Peyer's patch (tissue), 4 donors: ENCODE measurements around the gene SNTG2. TPM values are rescaled to one million over a fixed set of nuclear protein-coding genes. Genes with fewer than 3 reads are reported as not detected.

Source experiments
- DNase-seq, 3 donors: peaks; one replicate each; pipeline ENCODE4 v3.0.0-alpha.2; 2017 to 2019
- H3K27ac ChIP-seq, 4 donors: fragments of 200-600 bp; sonication (generic); one replicate each; pipeline ENCODE4 v1.5.1; 2016 to 2019
- H3K27me3 ChIP-seq, 2 donors: fragments of 200-600 bp; sonication (generic); one replicate each; pipeline ENCODE4 v1.5.1; 2019
- H3K36me3 ChIP-seq, 3 donors: fragments of 200-600 bp; sonication (generic); one replicate each; pipeline ENCODE4 v1.5.1; 2016 to 2019
- H3K4me1 ChIP-seq, 4 donors: fragments of 200-600 bp; sonication (generic); one replicate each; pipeline ENCODE4 v1.5.1; 2016 to 2019
- H3K4me3 ChIP-seq, 4 donors: fragments of 200-600 bp; sonication (generic); 1 replicate in 3 of 4; 2 replicates in 1 of 4; pipeline ENCODE4 v1.5.1; 2016 to 2019; ENCODE audit warnings: mild to moderate bottlenecking in 1 of 4
- H3K9me3 ChIP-seq, 4 donors: fragments of 200-600 bp; sonication (generic); one replicate each; pipeline ENCODE4 v1.5.1; 2016 to 2019; ENCODE audit warnings: mild to moderate bottlenecking in 1 of 4
- CTCF ChIP-seq, 6 experiments: fragments of 450-650 bp in 4 of 6; fragments of 200-600 bp in 2 of 6; sonication (generic) in 1 of 6; IDR thresholded peaks; one replicate each; pipeline ENCODE4 v1.5.1; 2017 to 2019; ENCODE audit warnings: antibody characterized with exemption in 6 of 6, mild to moderate bottlenecking in 3 of 6, moderate library complexity in 1 of 6
- POLR2A ChIP-seq, 2 donors: fragments of 450-650 bp; IDR thresholded peaks; one replicate each; pipeline ENCODE4 v1.5.1; 2017; ENCODE audit warnings: antibody characterized with exemption in 2 of 2, mild to moderate bottlenecking in 2 of 2, moderate library complexity in 2 of 2
- total RNA-seq, 4 donors: library from RNA; depleted of rRNA; stranded (reverse); fragments of >200 nt; gene quantifications; one replicate each; pipeline ENCODE4 v1.1.0, GENCODE V29; 2016

Gene SNTG2
- total RNA-seq, 4 donors from 2014 or later = 1.8 to 65.2 (median 3.9) TPM

DNA sequence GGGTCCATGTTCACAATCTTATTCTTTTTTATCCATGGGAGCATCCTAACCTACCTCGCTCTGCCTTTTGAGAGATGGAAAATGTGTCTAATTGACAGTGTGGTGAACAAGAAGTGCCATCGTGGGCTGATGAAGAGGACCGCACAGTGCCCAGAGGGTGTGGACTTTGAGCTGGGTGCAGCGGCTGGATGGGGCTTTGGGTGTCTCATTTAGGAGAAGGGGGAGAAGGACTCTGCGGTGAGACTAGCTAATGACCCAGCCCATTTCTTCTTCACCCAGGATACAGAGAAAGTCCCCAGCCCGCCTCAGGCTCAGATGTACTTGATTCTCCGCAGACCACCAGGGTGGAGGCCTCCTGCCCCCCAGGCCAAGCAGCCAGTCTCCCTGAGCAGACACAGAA lies 33.7 kb upstream of the SNTG2 start:
- Histone ChIP-seq H3K27ac (no peak overlapping the region), H3K27me3 (no peaks in the 10 kb centered on the region), H3K36me3 (no peaks in the 10 kb centered on the region), H3K4me3 (no peak overlapping the region), H3K4me1 (no peaks in the 10 kb centered on the region), H3K9me3 (peaks cover 0 to 2% (median 0%) of the 10 kb centered on the region in 4 donors)
- TF ChIP-seq POLR2A (IDR thresholded peaks at IDR 0.05) (no peak), CTCF (IDR thresholded peaks at IDR 0.05) (no peak)
- DNase-seq = no peak

DNA sequence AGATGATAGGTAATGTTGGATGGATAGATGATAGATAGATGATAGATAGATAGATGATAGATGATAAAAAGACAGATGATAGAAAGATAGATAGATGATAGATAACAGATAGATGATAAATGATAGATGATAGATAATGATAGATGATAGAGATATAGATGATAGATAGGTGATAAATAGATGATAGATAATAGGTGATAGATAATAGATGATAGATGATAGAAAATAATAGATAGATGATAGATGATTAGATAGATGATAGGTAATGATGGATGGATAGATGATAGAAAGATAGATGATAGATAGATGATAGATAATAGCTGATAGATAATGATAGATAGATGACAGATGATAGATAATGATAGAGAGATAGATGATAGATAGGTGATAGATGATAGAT lies 31.0 kb upstream of the SNTG2 start:
- Histone ChIP-seq H3K27ac (no peak overlapping the region), H3K36me3 (no peaks in the 10 kb centered on the region), H3K27me3 (no peaks in the 10 kb centered on the region), H3K4me1 (no peaks in the 10 kb centered on the region), H3K9me3 (peaks cover 0 to 2% (median 0%) of the 10 kb centered on the region in 4 donors), H3K4me3 (no peak overlapping the region)
- no peak for DNase-seq
- no peak for TF ChIP-seq POLR2A (IDR thresholded peaks at IDR 0.05)
- TF ChIP-seq CTCF (IDR thresholded peaks at IDR 0.05) = no peak

- peaks cover 0 to 2% (median 0%) of the 10 kb centered on the region in 4 donors for H3K9me3 ChIP-seq
- no peaks in the 10 kb centered on the region for H3K4me1 ChIP-seq
- DNase-seq = no peak
- no peaks in the 10 kb centered on the region for H3K36me3 ChIP-seq
- TF ChIP-seq POLR2A (IDR thresholded peaks at IDR 0.05) (no peak), CTCF (IDR thresholded peaks at IDR 0.05) (no peak)
- H3K4me3 ChIP-seq = no peak overlapping the region
- H3K27me3 ChIP-seq = no peaks in the 10 kb centered on the region
- H3K27ac ChIP-seq = no peak overlapping the region
Measured at GRCh38 chr2:920573-920972, 30.1 kb upstream of the SNTG2 start.

GRCh38 chr2:920999-921398 lies 29.6 kb upstream of the SNTG2 start:
- no peaks in the 10 kb centered on the region for H3K36me3 ChIP-seq
- H3K27ac ChIP-seq = no peak overlapping the region
- no peak for DNase-seq
- no peaks in the 10 kb centered on the region for H3K27me3 ChIP-seq
- TF ChIP-seq POLR2A (IDR thresholded peaks at IDR 0.05) = no peak
- TF ChIP-seq CTCF (IDR thresholded peaks at IDR 0.05) = no peak
- no peak overlapping the region for H3K4me3 ChIP-seq
- no peaks in the 10 kb centered on the region for H3K4me1 ChIP-seq
- H3K9me3 ChIP-seq = peaks cover 0 to under 1% (median 0%) of the 10 kb centered on the region in 4 donors

DNA sequence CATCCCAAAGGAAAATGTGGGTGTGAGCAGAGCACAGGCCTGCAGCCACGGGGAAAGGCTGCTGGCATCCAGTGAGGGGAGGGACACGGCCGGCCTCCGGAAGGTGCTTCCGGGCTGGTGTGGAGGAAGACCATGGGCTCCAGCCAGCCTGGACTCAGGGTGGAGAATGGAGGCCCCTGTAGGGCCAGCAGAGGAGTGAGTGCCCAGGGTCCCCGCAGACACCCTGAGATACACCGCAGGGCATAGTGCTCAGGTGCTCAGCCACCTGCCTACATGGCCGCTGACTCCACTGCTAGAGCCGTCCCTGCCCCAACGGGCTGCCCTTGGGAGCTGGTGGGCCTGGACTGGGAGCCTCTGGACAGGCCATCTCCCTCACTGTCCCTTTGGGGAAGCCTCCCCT lies 28.5 kb upstream of the SNTG2 start:
- TF ChIP-seq POLR2A (IDR thresholded peaks at IDR 0.05) (no peak), CTCF (IDR thresholded peaks at IDR 0.05) (no peak)
- no peak overlapping the region for H3K27ac ChIP-seq
- H3K36me3 ChIP-seq = no peaks in the 10 kb centered on the region
- no peaks in the 10 kb centered on the region for H3K9me3 ChIP-seq
- no peaks in the 10 kb centered on the region for H3K27me3 ChIP-seq
- no peak overlapping the region for H3K4me3 ChIP-seq
- DNase-seq = no peak
- H3K4me1 ChIP-seq = no peaks in the 10 kb centered on the region
